Activated T-cell treated with anti-CD3 and anti-CD28 coated beads for 48 hours (primary cell): ENCODE measurements around the gene ULBP2.
"Not testable (repeated sequence)": the region's sequence is repeated elsewhere in the genome, so short reads cannot be mapped to it uniquely, and the experiment has no call there.

Source experiments
- DNase-seq: peaks from one replicate; pipeline ENCODE4 v3.0.0-alpha.2; 2020; ENCODE audit warnings: low read depth

Gene ULBP2

GRCh38 chr6:149951626-149952025 is 9.8 kb downstream of the ULBP2 start:
- no peak for DNase-seq

- DNase-seq, result not testable (repeated sequence)
Observed at GRCh38 chr6:149953390-149953789, 11.6 kb downstream of the ULBP2 start.

GRCh38 chr6:149953934-149954327 is 12.1 kb downstream of the ULBP2 start:
- DNase-seq, result not testable (repeated sequence)

GRCh38 chr6:149954328-149954983 is 12.6 kb downstream of the ULBP2 start:
- DNase-seq, result not testable (repeated sequence)

GRCh38 chr6:149954984-149955653 is 13.3 kb downstream of the ULBP2 start:
- not testable (repeated sequence) for DNase-seq

- DNase-seq, result not testable (repeated sequence)
Observed at GRCh38 chr6:149955654-149956317, 14.0 kb downstream of the ULBP2 start.

- DNase-seq, result not testable (repeated sequence)
Observed at GRCh38 chr6:149958124-149958523, 16.3 kb downstream of the ULBP2 start.

- DNase-seq, result not testable (repeated sequence)
Observed at GRCh38 chr6:149959806-149960205, 18.0 kb downstream of the ULBP2 start.

GRCh38 chr6:149960488-149960887 is 18.7 kb downstream of the ULBP2 start:
- no peak for DNase-seq

- peak; percentile 30 for DNase-seq
Observed at GRCh38 chr6:149961728-149962425, 20.1 kb downstream of the ULBP2 start.

- DNase-seq, result no peak
Observed at GRCh38 chr6:149962461-149963211, 20.8 kb downstream of the ULBP2 start.

- DNase-seq, result peak; percentile 35
Observed at GRCh38 chr6:149963212-149963461, 21.3 kb downstream of the ULBP2 start.

GRCh38 chr6:149963462-149964307 is 21.9 kb downstream of the ULBP2 start, which contains the start of gene ULBP1:
Gene ULBP1 (plus strand): TSS chr6:149963943. CDS start chr6:149964050, 107 bp downstream.
- peak; percentile 82 for DNase-seq

- DNase-seq, result no peak
Observed at GRCh38 chr6:149964308-149965193, 22.7 kb downstream of the ULBP2 start.

- DNase-seq, result no peak
Observed at GRCh38 chr6:149965194-149966020, 23.6 kb downstream of the ULBP2 start.

- not testable (repeated sequence) for DNase-seq
Observed at GRCh38 chr6:149966319-149966718, 24.5 kb downstream of the ULBP2 start.

GRCh38 chr6:149967591-149967990 is 25.8 kb downstream of the ULBP2 start:
- DNase-seq, result no peak

- not testable (repeated sequence) for DNase-seq
Observed at GRCh38 chr6:149967999-149968398, 26.2 kb downstream of the ULBP2 start.

- DNase-seq, result not testable (repeated sequence)
Observed at GRCh38 chr6:149968909-149969308, 27.1 kb downstream of the ULBP2 start.
